ENCODE results near the gene ACTG1. TPM values are rescaled to one million over a fixed set of nuclear protein-coding genes. Genes with fewer than 3 reads are reported as not detected.

ACTG1 gene
- total and polyA plus RNA-seq, 2 donors (not counting 1 experiment from before 2014, with no cell fraction given) = 803 to 1,677 TPM

GRCh38 chr17:81550830-81551457, 38.3 kb upstream of the ACTG1 start:
- peaks cover 40% of the 10 kb centered on the region for H4K20me1 ChIP-seq (ENCODE audit: control insufficient read depth, insufficient read depth, low read length, poor library complexity, severe bottlenecking)
- Mint-ChIP-seq H3K27me3 (no peaks in the 10 kb centered on the region), H3K9me3 (ENCODE audit: insufficient read depth) (no peaks in the 10 kb centered on the region), H3K4me3 (peak overlapping the region; percentile 92), H3K27ac (peak overlapping the region; percentile 85), H3K4me1 (peaks cover 31% of the 10 kb centered on the region)
- DNase-seq (no peak), ATAC-seq (ENCODE audit: low read depth) (no peak)
- H3K4me2 ChIP-seq (replicated peaks; ENCODE audit: low read depth, low read length, poor library complexity, severe bottlenecking) = peak overlapping the region; percentile 97
- ChIA-PET CTCF (interaction anchor here (0.9 to 3.7 kb wide), 5 partner anchors 11 to 298 kb away, joined by 3 to 25 read pairs (median 4); no protein-coding TSS in a partner anchor), POLR2A (interaction anchor here (2.2 to 3.3 kb wide), 2 partner anchors 11 to 36 kb away, joined by 9 to 33 read pairs; partner anchors contain the start of gene ACTG1)
- no peak overlapping the region for H3K27ac ChIP-seq (ENCODE audit: low read length in 2 of 2)
- intact Hi-C loops (cut with micrococcal nuclease) = loop anchor here (5.0 kb wide), 1 partner anchor 299 kb away; no protein-coding TSS in a partner anchor
- H3K9me3 ChIP-seq (ENCODE audit: control extremely low read depth in 1 of 3, control insufficient read depth in 2 of 3, insufficient read depth in 1 of 3, low read length in 2 of 3) = no peaks in the 10 kb centered on the region
- 92% methylated on average over 27 of the region's 27 CpGs for WGBS (ENCODE audit: insufficient coverage)
- no peaks in the 10 kb centered on the region for H3K27me3 ChIP-seq (replicated peaks in 1 of 4; ENCODE audit: control extremely low read depth in 1 of 4, control insufficient read depth in 3 of 4, insufficient read depth in 4 of 4, low read length in 3 of 4)
- peak overlapping the region; percentile 93 for H3K9ac ChIP-seq (ENCODE audit: low read length)
- peaks cover 0 to 37% of the 10 kb centered on the region in 2 experiments for H3K36me3 ChIP-seq (replicated peaks in 1 of 2; ENCODE audit: control extremely low read depth in 1 of 2, control insufficient read depth in 1 of 2, extremely low read depth in 1 of 2, insufficient read depth in 2 of 2, low read length in 1 of 2)
- H3K4me1 ChIP-seq (ENCODE audit: control insufficient read depth in 2 of 2, insufficient read depth in 2 of 2, low read length in 2 of 2) = peaks cover 18 to 23% of the 10 kb centered on the region in 2 donors
- peak overlapping the region; percentile 94 for H2AFZ ChIP-seq (ENCODE audit: insufficient read depth, low read depth, low read length, poor library complexity, severe bottlenecking)
- H3K79me2 ChIP-seq (ENCODE audit: control insufficient read depth, insufficient read depth, low read length) = peaks cover 43% of the 10 kb centered on the region
- H3K4me3 ChIP-seq (ENCODE audit: control extremely low read depth in 1 of 5, extremely low read depth in 1 of 5, insufficient read depth in 1 of 5, low read depth in 2 of 5, low read length in 4 of 5) = peak overlapping the region in 3 of 5 experiments; percentile 87 to 94 (median 91)
- TF ChIP-seq EZH2 (IDR thresholded peaks at IDR 0.05; ENCODE audit: borderline replicate concordance, insufficient read depth, low read depth, low read length, poor library complexity, severe bottlenecking) (no peak), CTCF (IDR thresholded peaks at IDR 0.05) (no peak)

- Mint-ChIP-seq H3K4me3 (peak overlapping the region; percentile 92), H3K9me3 (ENCODE audit: insufficient read depth) (no peaks in the 10 kb centered on the region), H3K4me1 (peaks cover 31% of the 10 kb centered on the region), H3K27ac (no peak overlapping the region), H3K27me3 (no peaks in the 10 kb centered on the region)
- Histone ChIP-seq H4K20me1 (ENCODE audit: control insufficient read depth, insufficient read depth, low read length, poor library complexity, severe bottlenecking) (peaks cover 40% of the 10 kb centered on the region), H3K4me1 (ENCODE audit: control insufficient read depth in 2 of 2, insufficient read depth in 2 of 2, low read length in 2 of 2) (peaks cover 18 to 23% of the 10 kb centered on the region in 2 donors), H3K4me2 (replicated peaks; ENCODE audit: low read depth, low read length, poor library complexity, severe bottlenecking) (no peak overlapping the region), H3K27ac (ENCODE audit: low read length in 2 of 2) (no peak overlapping the region), H3K79me2 (ENCODE audit: control insufficient read depth, insufficient read depth, low read length) (peaks cover 40% of the 10 kb centered on the region), H3K36me3 (replicated peaks in 1 of 2; ENCODE audit: control extremely low read depth in 1 of 2, control insufficient read depth in 1 of 2, extremely low read depth in 1 of 2, insufficient read depth in 2 of 2, low read length in 1 of 2) (peaks cover 0 to 43% of the 10 kb centered on the region in 2 experiments), H3K27me3 (replicated peaks in 1 of 4; ENCODE audit: control extremely low read depth in 1 of 4, control insufficient read depth in 3 of 4, insufficient read depth in 4 of 4, low read length in 3 of 4) (no peaks in the 10 kb centered on the region), H3K9ac (ENCODE audit: low read length) (no peak overlapping the region), H3K4me3 (ENCODE audit: control extremely low read depth in 1 of 5, extremely low read depth in 1 of 5, insufficient read depth in 1 of 5, low read depth in 2 of 5, low read length in 4 of 5) (no peak overlapping the region), H3K9me3 (ENCODE audit: control extremely low read depth in 1 of 3, control insufficient read depth in 2 of 3, insufficient read depth in 1 of 3, low read length in 2 of 3) (no peaks in the 10 kb centered on the region), H2AFZ (ENCODE audit: insufficient read depth, low read depth, low read length, poor library complexity, severe bottlenecking) (no peak overlapping the region)
- ChIA-PET CTCF (interaction anchor here (0.9 to 3.7 kb wide), 4 partner anchors 10 to 298 kb away, joined by 3 to 25 read pairs (median 4); no protein-coding TSS in a partner anchor), POLR2A (interaction anchor here (3.3 kb wide), 1 partner anchor 36 kb away, joined by 33 read pairs; the partner anchor contains the start of gene ACTG1)
- 95% methylated on average over 15 of the region's 15 CpGs for WGBS (ENCODE audit: insufficient coverage)
- intact Hi-C loops (cut with micrococcal nuclease) = loop anchor here (5.0 kb wide), 1 partner anchor 298 kb away; no protein-coding TSS in a partner anchor
- DNase-seq (no peak), ATAC-seq (ENCODE audit: low read depth) (no peak)
- TF ChIP-seq CTCF (IDR thresholded peaks at IDR 0.05) (no peak), EZH2 (IDR thresholded peaks at IDR 0.05; ENCODE audit: borderline replicate concordance, insufficient read depth, low read depth, low read length, poor library complexity, severe bottlenecking) (no peak)
Observed at GRCh38 chr17:81550285-81550684, 37.7 kb upstream of the ACTG1 start.

Measured in B cell (primary cell).